HG03354 (cell line): ENCODE data around the gene DTNB.
A peak's percentile ranks its signal among the peaks of the same experiment; 100 is the strongest.

Source experiments
- ATAC-seq: cut with Tn5 transposase; IDR thresholded peaks from one replicate; pipeline ENCODE4 v1.9.1; 2021; ENCODE audit warnings: mild to moderate bottlenecking; ENCODE audit not compliant: unreplicated experiment, poor library complexity, severe bottlenecking

The DTNB gene

DNA sequence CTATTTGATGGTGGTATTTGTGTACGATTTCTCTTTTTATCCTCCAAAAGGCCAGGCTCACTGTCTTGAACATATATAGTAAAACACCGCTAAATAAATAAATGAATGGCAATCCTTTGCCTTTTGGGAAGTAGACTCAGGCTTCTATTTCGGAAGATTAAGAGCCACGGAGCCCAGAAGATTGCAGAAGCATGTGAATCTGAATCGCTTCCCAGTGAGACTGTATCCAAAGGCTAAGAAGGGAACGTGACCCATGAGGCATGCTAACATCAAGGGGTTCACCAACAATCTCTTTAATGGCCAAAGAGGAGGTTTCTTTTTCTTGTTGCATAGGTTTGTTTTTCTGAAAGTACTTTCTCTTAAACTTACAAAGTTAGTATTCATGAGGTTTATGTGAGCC lies 261.6 kb downstream of the DTNB start:
- no peak for ATAC-seq

DNA sequence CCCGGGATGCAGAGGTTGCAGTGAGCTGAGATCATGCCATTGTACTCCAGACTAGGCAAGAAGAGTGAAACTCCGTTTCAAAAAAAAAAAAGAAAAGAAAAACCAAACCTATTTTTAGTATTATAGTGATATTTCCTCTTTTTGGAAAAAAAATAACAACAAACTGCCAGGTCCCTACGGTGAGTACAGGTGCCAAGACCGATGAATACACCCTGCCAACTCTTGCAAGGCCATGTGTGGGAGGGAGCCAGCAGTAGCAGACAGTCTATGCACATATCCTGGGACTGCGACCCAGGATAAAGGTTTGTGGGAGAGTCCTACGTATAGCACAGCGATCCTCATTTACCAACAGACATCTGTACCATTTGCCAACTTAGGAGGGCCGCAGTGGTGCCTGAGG lies 262.1 kb downstream of the DTNB start:
- ATAC-seq, result no peak

DNA sequence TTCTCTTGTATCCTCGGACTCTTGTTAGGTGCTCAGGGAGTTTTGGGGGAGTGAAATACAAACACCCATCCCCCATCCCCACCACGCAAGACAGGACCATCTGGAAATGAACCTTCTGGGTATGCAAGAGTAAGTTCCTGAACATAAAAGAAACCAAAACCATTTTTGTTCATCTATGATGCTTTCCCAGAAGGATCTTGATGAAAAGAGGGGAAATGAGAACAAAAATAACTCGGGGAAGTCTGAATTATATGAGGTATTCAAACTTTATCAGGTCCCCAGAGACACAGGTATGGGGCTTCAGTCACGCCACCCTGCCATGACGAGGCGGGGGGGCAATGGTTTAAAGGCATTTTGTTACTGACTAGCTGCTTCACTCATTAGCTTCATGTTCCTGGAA lies 263.0 kb downstream of the DTNB start:
- peak; percentile 49 for ATAC-seq

DNA sequence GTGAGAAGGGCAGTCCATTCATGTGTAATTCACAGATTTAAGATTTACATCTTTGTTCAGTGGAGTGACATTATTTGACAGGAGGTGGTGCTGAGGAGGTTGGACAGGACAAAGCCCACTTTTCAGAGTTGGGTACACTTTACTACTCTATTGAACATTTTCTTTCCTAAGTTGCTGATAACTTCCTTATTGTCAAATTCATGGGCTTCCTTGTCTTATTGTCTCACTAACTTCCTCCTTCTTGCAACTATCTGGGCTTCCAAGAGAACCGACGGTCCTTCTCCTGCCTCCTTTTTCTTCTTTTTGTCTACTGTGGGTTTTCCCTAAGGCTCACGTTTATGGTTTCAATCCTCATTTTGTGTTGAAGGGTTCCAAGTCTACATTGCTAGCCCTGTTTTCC lies 263.9 kb downstream of the DTNB start:
- no peak for ATAC-seq

DNA sequence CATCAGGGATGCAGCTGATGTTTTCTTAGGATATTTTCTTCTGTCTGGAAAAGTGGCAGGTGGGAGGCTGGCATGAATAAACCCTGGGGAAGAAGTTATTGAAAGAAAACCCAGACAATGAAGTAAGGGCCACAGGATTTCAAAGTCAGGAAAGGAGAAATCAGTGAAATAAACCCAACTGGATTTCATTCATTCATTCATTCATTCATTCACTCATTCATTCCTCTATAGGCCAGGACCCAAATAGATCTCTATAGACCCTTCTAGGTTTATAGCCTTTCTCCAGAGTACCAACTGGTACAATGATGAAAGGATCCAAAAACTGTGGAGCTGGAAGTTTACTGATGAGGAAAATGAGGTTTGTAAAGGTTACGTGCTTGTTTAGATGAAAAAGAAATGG lies 264.3 kb downstream of the DTNB start:
- ATAC-seq, result no peak

DNA sequence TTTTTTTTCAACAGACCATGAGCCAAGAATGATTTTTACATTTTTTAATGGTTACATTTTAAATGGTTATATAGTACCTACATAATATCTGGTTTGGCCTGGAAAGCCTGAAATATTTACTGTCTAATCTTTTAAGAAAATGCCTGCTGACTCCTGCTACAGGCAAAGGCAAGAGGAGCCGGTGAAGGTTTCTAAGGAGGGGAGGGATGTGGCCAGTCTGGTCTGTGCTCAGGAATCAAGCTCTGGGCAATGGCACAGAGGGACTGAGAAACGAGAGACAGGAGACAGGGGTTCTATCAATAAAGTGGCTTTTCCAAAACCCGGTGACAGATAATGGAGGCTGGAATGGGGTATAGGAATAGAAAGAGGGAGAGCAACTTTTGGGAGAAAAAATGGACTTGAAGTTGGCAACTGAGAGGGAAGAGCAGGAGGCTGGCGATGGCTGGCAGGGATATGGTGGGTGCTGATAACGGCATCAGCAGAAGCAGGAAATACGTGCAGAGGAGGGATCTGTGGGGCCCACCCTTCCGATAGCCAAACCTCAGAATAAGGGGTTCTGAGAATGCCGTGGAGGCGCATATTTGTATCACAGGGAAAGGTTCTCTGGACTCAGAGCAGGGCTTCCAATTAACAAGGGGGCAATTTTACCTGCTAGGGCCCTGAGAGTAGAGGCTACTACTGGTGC lies 267.6 kb downstream of the DTNB start:
- no peak for ATAC-seq

DNA sequence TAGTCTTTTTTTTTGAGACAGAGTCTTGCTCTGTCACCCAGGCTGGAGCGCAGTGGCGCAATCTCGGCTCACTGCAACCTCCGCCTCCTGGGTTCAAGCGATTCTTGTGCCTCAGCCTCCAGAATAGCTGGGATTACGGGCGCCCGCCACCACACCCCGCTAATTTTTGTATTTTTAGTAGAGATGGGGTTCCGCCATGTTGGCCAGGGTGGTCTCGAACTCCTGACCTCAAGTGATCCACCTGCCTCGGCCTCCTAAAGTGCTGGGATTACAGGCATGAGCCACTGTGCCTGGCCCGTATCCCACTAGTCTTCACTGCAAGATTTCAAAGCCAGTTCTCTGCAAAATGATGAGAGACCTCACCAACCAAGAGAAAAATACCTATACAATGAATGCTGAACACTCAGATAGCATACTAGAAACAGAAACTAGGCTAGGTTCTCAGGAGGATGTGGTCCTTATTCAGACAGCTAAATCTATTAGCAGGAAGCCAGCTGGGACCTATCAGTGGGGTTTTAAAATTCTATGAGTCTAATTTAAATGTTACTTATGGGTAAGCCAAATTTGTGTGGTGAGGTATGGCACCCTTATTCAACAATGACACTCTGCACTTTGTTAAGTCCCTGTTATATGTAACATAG lies 270.1 kb downstream of the DTNB start:
- peak; percentile 76 for ATAC-seq

DNA sequence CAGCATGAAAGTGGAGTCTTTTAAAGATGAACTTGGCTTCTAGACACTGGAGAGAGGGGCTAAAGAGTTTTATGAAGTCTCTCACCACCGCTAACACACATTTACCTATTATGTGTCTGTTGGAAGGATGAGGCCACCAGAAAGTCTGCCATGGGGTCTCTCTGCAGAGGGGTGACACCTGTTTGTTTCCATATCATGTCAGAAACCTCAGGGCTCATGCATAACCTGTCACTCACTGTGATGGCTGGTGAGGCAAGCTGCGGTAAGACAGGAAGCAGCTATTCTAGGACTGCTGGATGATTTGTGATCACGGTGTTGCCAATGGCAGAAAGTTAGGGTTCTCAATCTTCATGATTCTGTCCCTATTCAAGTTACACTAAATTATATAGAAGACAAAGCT lies 270.9 kb downstream of the DTNB start:
- ATAC-seq, result peak; percentile 58

DNA sequence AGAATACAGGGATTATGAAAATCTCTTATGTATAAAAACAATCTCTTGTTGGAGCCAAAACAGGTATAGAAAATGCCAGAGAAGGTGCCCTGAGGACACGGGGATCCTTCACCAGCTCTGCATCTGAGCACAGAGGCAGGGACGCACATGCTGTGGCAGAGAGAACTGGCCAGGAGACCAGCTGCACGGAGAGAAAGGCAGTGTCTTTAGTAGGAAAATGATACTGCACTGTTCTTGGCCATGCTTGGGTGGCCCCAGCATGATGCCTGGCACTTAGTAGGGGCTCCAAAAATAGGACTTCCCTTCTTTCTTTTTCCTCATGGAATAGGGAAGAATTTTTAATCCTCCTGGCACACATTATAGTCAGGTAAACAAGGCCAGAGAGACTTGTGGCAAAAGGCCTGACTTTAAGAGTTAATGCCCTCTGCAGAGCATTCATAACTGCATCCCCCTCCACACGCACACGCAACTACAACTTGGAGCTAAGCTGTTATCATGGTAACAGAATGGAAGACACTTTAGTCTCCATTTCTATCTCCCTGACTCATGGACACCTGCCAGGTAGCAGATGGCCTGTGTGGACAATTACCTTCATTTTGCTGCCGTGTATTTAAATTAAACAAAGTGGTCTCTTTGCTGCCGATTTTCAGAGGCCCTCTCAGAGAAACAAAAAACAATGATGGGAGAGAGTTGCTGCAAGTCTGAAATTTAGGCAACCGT lies 271.9 kb downstream of the DTNB start:
- ATAC-seq, result no peak

DNA sequence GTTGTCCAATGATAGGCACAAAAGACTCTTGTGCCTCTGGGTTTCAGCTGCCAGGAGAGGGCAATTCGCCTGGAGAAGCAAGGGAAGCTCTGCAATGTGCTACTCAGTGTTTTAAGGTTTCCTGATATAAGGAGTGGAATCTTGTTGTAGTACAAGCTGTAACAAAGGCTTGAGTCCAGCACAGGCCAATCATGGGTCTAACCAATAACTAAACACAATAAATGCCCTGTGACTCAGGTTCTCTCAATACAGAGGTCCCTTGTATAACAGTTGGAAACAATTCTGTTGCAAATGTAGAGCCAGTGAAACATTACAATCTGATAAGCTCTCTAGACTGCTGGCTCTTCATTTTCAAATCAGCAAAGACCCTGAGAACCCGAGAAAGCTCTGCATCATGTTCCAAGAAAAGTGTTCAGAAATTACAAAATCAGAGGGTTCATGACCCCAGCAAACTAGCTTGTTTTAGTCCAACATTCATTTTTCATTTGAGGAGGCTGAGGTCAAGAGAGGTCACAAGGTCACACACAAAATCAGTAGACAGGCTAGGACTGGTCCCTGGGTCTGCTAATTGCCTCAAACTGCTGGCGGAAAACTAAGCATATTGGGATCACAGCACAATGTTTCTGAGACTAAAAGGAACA lies 272.7 kb downstream of the DTNB start:
- no peak for ATAC-seq

DNA sequence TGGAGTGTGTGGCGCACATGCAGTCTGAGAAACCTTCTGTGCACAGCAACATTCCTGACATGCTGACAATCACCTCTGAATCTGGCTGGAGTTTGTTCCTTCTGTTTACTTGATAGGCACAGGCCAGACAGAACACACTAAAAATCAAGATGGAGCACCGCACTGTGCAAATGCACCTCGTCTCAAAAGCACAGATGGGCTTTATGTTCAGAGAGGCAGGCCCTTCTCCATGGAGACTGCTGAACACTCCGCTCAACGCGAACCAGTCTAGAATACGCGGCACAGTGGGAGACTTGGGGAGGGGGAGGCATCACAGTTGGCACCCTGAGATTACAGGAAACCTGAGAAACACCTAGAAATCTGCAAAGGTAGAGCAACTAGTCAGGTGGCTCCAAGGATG lies 273.2 kb downstream of the DTNB start:
- ATAC-seq, result no peak

DNA sequence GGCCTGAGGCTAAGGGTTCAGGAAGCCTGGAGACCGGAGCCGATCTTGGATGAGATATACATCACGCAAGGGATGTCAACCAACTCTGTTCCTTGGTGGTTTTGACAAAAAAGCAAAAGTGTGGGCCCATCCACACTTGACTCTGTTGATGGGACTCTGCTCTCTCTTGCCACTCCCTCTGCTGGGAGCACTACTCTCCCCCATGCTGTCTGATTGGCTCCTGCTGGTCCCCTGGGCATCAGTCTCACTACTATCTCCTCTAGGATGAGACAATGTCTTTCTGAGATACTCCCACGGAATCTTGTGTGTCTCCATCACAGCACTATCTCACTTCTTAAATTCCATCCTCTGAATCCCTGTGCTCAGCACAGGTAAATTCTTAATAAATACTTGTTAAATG lies 274.8 kb downstream of the DTNB start:
- no peak for ATAC-seq

DNA sequence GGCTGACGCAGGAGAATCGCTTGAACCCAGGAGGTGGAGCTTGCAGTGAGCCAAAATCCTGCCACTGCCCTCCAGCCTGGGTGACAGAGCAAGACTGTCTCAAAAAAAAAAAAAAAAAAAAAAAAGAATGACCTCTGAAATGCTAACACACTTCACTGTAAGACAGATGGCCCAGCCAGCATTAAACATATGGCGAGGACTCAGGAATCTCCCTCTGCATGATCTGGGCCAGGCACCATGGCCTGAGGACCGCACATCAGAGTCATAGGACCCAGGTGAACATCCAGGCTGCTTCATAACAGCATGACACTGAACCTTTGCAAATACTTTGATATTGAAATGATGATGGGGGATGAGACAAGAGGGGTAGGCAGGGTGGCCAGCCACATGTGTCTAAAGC lies 275.6 kb downstream of the DTNB start:
- no peak for ATAC-seq

DNA sequence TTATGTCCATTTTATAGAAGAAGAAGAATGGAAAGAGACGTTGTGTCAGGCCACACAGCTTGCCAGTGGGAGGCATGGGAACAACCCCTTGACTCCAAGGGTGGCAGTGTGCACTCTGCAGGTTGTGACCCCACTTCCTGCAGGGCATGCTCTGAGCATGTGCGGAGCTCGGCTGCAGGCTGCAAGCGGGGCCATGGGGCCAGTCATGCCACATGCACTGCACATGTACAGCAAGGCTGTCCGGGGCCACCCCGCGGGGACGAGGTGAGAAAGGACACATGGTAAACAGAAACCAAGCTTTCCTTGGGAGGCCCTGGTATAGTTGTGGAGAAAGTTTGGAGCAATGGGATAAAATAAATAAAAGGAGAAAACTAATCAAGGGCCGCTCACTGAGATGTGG lies 284.2 kb downstream of the DTNB start:
- ATAC-seq, result no peak

DNA sequence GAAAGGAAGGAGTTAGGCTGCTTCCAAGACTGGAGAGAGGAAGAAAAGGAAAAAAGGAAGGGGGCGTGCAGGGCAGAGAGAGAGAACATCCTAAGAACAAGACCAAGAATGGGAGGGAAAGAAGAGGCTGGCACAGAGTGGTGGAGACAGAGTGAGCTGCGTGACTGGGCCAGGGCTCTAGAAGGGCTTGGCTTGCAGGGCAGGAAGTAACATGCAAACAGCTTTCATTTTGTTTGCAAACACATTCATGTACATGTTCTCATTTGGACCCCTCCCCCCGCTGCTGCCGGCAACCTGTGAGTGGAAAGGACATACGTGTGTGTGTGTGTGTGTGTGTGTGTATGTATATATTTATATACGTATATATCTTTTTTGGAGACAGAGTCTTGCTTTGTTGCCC lies 284.9 kb downstream of the DTNB start:
- peak; percentile 74 for ATAC-seq

DNA sequence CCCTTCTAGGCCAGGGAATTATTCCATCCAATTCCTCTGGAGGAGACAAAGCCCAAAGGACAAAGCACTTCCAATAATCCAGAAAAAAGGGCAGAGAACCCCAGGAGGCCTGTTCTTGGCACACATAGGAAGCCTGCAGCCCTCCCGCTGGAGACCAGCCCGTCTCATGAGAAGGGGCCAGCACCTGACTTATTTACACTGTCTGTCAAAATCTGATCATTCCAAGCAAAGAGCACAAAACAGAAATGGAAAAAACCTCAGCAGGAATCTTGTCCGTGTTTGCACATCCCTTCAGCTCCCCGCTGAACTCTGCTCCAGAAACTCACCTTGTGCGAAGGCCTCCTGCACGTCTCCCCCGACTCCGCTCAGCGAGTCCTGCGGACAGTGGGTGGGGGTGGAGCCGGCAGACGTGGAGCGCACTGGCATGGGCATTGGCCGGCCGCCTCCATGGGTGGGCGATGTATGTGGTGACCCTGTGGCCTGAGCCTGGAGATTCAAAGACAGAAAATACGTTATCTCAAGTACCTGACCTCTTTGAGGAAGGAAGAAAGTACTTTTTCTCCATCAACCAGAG lies 285.4 kb downstream of the DTNB start:
- ATAC-seq, result no peak

DNA sequence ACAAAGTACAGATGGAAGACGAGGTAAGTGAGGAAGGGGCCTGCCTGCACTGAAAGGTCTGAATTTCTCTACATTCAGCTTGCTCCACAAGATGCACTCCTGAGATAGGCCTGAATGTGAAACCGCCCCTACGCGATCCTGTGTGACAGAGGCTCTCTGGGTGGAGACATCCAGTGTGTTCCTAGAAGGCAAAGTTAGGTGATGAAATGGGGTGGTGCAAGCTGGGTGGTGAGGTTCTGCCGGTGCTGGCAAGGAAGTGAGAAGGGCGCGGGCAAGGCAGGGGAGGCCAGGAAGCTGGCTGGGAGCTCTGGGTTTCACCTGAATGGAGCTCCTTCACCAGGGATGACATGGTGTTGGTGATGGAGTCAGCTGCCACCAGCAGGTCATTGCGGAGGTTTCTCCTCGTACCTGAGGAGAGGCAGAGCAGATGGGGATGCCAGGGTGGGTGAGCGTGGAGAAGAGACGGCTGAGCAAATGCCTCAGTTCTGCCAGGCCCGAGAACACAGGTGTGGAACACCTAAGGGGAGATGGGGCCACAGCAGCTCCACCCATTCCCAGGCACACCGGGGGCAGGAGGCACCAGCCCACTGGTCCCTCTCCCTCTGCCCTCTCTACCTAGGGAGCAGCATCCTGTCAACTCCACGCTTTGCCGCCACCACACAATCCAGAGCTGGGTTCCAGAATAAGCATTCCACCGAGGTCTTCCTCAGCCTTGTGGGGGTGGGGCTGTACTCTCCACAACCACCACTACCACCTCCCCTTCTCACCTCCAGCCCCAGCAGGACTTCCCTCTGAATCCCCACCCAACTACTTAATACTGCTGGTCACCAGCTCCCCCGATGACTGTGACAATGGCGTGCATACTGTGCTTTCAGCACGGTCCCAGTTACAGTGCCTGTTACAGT lies 286.2 kb downstream of the DTNB start:
- no peak for ATAC-seq

DNA sequence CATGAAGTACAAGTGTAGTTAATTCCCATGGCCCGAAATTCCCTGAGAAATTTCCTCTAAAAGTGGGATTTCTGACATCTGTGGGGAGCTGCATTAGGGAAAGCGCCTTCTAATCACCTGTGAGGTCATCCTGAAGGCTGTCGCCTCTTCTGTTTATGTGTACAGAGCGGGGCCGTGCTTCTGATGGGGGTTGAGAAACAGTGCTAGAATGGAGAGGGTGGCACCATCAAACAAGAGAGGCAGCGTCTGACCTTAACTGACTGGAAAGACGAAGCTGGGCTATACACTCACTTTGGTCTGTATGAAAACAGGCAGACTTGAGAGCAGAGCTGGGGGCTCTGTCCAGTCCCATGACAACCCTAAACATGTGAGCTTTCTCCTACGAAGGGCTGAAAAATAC lies 287.5 kb downstream of the DTNB start:
- no peak for ATAC-seq

DNA sequence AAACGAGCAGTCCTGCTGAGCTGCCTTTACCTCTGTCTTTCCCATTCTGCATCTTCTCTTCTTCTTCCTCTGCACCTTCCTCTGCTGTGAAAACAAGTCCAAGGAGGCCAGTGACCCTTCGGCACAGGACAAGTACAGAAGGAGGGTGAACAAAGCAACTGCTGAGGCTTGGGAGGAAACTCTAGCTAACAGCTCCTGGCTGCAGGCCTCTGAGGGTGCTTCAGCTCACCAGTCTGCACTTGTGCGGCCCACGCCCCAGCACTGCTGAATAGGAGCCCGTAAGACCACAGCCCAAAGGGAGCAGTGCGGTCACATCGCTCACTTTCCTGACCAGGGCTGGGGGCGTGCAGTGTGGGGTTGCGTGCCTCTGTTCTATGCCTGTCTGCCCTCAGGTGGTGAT lies 289.6 kb downstream of the DTNB start:
- no peak for ATAC-seq
